Cardiac septum (tissue), 1 donor: ENCODE data around the gene TUBB. TPM values are rescaled to one million over a fixed set of nuclear protein-coding genes. Genes with fewer than 3 reads are reported as not detected.

ENCODE experiments used
- DNase-seq: peaks from one replicate; pipeline ENCODE4 v3.0.0-alpha.2; 2020; ENCODE audit warnings: low spot score
- intact Hi-C: fragments of 100-400 bp; cut with DNase I; formaldehyde crosslinking; loops from one replicate; pipeline ENCODE4 v1.14.0; 2022
- total RNA-seq: library from RNA; stranded (reverse); fragmentation: NEBNext Ultra II Directional; extraction: Animal tissue kit (Norgen Biotek cat#: 25700); gene quantifications from one replicate; pipeline ENCODE4 v1.2.1, GENCODE V29; 2021
- donor health status: DM: no; HTN: no; CAD: no.

The TUBB gene
- total RNA-seq, 1 donor from 2014 or later = 215 TPM

GRCh38 chr6:30726506-30727413, 6.6 kb downstream of the TUBB start:
- DNase-seq = no peak
- intact Hi-C loops = loop anchor here (10.0 kb wide), 1 partner anchor 358 kb away; no protein-coding TSS in a partner anchor

GRCh38 chr6:30727920-30728553, 7.9 kb downstream of the TUBB start:
- intact Hi-C loops = loop anchor here (10.0 kb wide), 1 partner anchor 357 kb away; no protein-coding TSS in a partner anchor
- DNase-seq = no peak

- intact Hi-C loops = no loop called here
- peak; percentile 86 for DNase-seq
Observed at GRCh38 chr6:30730601-30731435, 10.7 kb downstream of the TUBB start.

- DNase-seq = no peak
- intact Hi-C loops = no loop called here
Observed at GRCh38 chr6:30732237-30732943, 12.2 kb downstream of the TUBB start.

GRCh38 chr6:30735668-30736314, 15.6 kb downstream of the TUBB start:
- intact Hi-C loops = no loop called here
- no peak for DNase-seq

GRCh38 chr6:30738532-30738931, 18.4 kb downstream of the TUBB start:
- intact Hi-C loops = no loop called here
- no peak for DNase-seq

GRCh38 chr6:30740540-30740870, 20.4 kb downstream of the TUBB start:
- no peak for DNase-seq
- intact Hi-C loops = loop anchor here (5.0 kb wide), 1 partner anchor 82 kb away; no protein-coding TSS in a partner anchor

- intact Hi-C loops = loop anchor here (5.0 kb wide), 1 partner anchor 81 kb away; no protein-coding TSS in a partner anchor
- no peak for DNase-seq
Observed at GRCh38 chr6:30741063-30741779, 21.1 kb downstream of the TUBB start.

- no peak for DNase-seq
- intact Hi-C loops = loop anchor here (2.0 to 5.0 kb wide), 4 partner anchors 21 to 80 kb away; partner anchors contain the start of genes PPP1R18 and TUBB
Observed at GRCh38 chr6:30741789-30742315, 21.7 kb downstream of the TUBB start.

- intact Hi-C loops = loop anchor here (2.0 to 5.0 kb wide), 4 partner anchors 22 to 80 kb away; partner anchors contain the start of genes PPP1R18 and TUBB
Observed at GRCh38 chr6:30742316-30743098, 22.4 kb downstream of the TUBB start, which contains the start of gene FLOT1. TSS of gene FLOT1 (minus strand) at chr6:30742687. CDS start at chr6:30742189, 498 bp downstream.

GRCh38 chr6:30743099-30744053, 23.2 kb downstream of the TUBB start:
- no peak for DNase-seq
- intact Hi-C loops = loop anchor here (2.0 to 5.0 kb wide), 4 partner anchors 23 to 79 kb away; partner anchors contain the start of genes PPP1R18 and TUBB

More at GRCh38 chr6:30742316-30743098, 22.4 kb downstream of the TUBB start, which contains the start of gene FLOT1:
- DNase-seq = peak; percentile 99

- DNase-seq = peak; percentile 97
- intact Hi-C loops = loop anchor here (5.0 kb wide), 1 partner anchor 78 kb away; no protein-coding TSS in a partner anchor
Observed at GRCh38 chr6:30744054-30744805, 24.1 kb downstream of the TUBB start, which contains the start of gene IER3. TSS of gene IER3 (minus strand) at chr6:30744547. CDS start at chr6:30744518, 29 bp downstream.

- no peak for DNase-seq
- intact Hi-C loops = loop anchor here (2.0 kb wide), 1 partner anchor 136 kb away; no protein-coding TSS in a partner anchor
Observed at GRCh38 chr6:30747300-30747687, 27.1 kb downstream of the TUBB start.
